HG03520 (cell line): ENCODE results near the gene FAM168B.
"Not testable (repeated sequence)": the region's sequence is repeated elsewhere in the genome, so short reads cannot be mapped to it uniquely, and the experiment has no call there.

Experiments
- ATAC-seq: cut with Tn5 transposase; IDR thresholded peaks from one replicate; pipeline ENCODE4 v1.9.1; 2021; ENCODE audit warnings: mild to moderate bottlenecking, moderate library complexity; ENCODE audit not compliant: unreplicated experiment

FAM168B gene, protein sequence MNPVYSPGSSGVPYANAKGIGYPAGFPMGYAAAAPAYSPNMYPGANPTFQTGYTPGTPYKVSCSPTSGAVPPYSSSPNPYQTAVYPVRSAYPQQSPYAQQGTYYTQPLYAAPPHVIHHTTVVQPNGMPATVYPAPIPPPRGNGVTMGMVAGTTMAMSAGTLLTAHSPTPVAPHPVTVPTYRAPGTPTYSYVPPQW

DNA sequence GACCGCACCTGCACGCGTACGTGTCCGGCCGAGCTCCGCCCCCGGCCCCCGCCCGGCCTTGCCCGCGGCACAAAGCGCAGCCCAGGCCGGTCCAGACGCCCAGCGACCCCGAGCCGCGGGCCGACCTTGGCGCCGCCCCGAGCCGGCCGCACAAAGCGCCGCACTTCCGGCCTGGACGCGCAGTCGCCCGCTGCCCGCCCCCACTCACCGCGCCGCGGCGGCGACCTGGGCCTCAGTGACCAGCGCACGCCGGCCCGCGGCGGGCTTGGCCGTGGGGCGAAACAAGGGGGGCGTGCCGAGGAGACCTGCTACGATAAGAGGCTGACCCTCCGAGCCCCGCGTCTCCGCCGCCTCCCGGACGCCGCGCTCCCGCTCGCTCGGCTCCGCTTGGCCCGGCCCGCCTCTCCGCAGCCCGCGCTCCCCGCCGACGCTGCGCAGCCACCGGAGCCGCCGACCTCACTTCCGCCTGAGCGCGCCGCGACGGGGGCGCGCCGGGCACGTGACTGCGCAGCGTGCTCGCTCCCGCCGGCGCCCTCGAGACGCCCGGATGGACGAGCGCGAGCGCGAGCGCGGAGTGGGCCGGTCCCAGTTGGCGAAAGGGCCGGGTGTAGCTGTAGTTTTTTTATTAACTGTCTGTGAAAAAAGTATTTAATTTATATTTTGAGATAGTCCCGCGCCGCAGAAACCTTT lies at the start of gene FAM168B:
Gene FAM168B (minus strand): TSS at position 455 of the 690 bp plus-strand sequence. CDS start 10,814 bp downstream, outside the sequence.
- ATAC-seq: peak; percentile 77

- ATAC-seq: no peak
Observed at GRCh38 chr2:131142849-131143248, 49.6 kb upstream of the FAM168B start.

DNA sequence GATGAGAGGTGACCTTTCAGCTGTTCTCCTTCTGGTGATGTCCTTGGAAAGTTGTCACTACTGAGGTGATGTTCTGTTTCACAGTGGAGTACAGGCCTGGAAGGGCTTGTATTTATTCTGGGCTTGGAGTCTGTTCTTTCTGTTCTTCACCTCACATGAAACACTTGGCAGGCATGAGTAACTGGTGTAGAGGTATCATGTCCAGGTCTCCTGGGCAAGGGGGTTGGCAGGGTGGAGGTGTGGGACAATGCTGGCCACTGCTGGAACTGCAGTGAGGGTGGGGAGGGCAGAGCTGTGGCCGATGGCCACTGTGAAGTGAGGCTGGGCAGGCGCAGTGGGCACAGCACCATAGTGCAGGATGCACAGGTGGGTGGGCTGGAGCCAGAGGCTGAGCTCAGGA lies 47.3 kb upstream of the FAM168B start:
- no peak for ATAC-seq

DNA sequence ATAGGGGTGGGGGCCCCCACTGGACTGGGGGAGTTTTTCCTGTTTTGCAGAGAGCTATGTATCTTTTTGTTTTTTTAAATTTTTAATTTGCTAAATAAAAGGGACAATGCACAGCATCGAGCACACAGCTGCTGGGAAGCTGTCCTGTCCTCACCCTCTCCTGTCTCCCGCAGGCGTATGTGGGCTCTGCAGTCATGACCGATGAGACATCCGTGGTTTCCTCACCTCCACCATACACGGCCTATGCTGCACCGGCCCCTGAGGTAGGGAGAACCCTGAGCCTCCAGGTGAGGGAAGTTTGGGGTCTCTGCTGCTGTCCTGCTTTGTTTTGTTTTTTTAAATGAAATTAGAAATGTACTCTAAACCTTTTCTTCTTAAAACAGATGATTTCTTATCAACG lies 39.5 kb upstream of the FAM168B start:
- no peak for ATAC-seq

GRCh38 chr2:131130298-131130596 lies 37.0 kb upstream of the FAM168B start:
- no peak for ATAC-seq

GRCh38 chr2:131127981-131128380 lies 34.7 kb upstream of the FAM168B start:
- no peak for ATAC-seq

- no peak for ATAC-seq
Observed at GRCh38 chr2:131127076-131127475, 33.8 kb upstream of the FAM168B start.

DNA sequence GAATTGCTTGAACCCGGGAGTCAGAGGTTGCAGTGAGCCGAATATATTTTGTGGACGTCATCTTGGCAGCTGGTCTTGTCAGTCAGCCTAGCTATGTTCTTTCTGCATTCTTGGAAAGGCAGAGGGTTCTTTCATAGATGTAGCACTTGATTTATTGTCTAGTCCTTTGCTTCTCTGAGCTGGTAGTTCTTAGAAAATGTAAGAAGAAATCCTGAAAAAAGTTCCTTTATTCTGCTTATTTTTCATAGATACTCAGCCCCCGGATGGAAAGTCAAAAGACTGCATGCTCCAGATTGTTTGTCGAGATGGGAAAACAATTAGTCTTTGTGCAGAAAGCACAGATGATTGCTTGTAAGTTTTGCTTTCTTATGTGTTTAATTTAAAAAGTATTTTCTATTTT lies 33.2 kb upstream of the FAM168B start:
- no peak for ATAC-seq

DNA sequence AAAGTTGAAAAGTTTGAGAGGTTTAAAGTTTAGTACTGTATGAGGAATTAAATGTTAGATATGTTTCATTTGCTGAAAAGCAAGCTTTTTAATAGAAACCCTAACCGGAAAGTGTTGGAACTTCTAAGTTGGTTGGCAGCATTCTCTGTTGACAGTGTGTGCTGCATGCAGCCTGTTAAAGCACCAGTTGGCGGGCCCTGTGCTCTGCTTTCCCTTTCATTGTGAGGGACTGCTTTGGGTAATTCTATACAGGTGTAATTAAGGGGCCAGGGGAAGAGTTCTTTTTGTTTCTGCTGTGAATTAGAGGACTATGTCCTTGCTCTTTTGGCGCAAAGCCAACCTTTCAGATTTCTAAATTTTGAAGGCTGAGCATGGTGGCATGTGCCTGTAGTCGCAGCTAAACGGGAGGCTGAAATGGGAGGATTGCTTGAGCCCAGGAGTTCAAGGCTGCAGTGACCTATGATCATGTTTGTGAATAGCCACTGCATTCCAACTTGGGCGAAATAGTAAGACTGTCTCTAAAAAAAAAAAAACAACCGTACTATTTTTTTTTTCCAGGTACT lies 32.0 kb upstream of the FAM168B start:
- no peak for ATAC-seq

GRCh38 chr2:131123192-131123591 lies 29.9 kb upstream of the FAM168B start:
- no peak for ATAC-seq

DNA sequence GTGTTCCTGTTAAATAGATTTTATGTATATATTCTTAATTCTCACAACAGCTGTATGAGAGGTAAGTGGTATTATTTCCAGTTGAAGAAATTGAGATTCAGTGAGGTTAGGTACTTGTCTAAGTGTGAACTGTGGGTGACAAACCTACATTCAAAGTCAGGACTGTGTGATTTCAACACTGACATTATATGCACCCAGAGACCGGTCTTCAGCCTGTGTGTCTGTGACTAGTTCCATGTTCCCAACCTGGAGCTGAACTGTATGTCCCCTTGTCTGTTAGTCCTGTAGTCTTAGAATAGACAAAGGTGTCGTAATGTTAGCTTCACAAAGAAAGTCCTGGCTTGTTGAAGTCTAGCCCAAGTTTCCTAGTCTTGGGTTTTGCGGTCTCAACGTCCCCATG lies 29.2 kb upstream of the FAM168B start:
- ATAC-seq: no peak

- ATAC-seq: no peak
Observed at GRCh38 chr2:131121464-131121863, 28.2 kb upstream of the FAM168B start.

DNA sequence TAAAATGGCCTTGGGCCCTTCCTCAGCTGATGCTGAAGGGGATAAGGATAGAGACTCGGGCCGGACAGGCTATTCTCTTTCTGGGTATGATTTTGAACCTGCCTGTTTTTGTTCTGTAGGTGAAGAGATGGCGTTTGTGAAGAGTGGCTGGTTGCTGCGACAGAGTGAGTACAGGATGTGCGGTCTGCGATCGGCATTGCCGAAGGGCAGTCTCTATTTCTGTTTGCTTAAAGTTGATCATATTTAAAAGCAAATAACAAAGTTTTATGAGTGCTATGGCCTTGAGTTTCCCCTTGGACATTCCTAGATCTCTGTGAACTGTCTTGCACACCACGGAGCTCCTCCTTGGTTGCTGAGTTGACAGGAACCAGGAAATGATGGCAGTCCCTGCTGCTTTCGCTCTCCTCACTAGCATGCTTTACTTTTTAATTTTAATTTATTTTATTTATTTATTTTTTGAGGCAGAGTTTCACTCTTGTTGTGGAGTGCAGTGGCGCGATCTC lies 27.6 kb upstream of the FAM168B start:
- no peak for ATAC-seq

GRCh38 chr2:131115752-131116151 lies 22.5 kb upstream of the FAM168B start:
- no peak for ATAC-seq

DNA sequence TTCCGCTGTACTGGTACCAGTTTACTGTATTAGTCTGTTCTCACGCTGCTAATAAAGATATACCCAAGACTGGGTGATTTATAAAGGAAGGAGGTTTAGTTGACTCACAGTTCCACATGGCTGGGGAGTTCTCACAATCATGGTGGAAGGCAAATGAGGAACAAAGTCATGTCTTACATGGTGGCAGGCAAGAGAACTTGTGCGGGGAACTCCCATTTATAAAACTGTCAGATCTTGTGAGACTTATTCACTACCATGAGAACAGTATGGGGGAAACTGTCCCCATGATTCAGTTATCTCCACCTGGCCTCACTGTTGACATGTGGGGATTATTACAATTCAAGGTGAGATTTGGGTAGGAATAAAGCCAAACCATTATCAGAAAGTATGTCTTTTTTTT lies 21.7 kb upstream of the FAM168B start:
- ATAC-seq: not testable (repeated sequence)

DNA sequence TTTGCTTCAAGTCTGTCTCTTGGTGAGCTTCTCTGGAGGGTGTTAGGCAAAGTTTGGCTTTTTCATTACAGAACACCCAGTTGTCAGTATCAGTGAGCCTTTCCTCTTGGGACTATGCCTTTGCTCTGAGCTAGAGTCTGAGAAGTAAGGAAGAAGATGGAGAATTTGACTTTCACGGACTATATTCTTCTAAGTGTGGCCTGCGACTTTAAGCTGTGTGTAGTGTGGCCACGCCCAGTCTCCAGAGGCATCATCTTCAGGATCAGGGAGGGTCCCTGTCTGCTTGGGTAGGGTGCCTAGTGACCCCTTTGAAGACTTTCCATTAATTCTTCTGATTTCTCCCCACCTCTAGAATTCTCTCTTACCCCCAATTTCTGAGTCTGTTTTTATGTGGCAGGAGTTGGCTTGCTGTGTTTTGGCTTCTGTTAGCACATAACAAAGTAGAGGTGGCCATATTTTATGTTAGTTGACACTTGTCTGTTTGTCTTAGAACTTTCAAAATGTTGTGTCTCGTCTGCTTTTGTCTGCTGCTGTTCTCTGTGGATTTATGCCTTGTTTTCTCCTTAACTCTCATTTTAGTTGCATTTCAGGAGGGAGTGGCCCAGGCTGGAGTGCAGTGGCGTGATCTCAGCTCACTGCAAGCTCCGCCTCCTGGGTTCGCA lies 20.4 kb upstream of the FAM168B start:
- ATAC-seq: no peak

- ATAC-seq: no peak
Observed at GRCh38 chr2:131112529-131112928, 19.3 kb upstream of the FAM168B start.

DNA sequence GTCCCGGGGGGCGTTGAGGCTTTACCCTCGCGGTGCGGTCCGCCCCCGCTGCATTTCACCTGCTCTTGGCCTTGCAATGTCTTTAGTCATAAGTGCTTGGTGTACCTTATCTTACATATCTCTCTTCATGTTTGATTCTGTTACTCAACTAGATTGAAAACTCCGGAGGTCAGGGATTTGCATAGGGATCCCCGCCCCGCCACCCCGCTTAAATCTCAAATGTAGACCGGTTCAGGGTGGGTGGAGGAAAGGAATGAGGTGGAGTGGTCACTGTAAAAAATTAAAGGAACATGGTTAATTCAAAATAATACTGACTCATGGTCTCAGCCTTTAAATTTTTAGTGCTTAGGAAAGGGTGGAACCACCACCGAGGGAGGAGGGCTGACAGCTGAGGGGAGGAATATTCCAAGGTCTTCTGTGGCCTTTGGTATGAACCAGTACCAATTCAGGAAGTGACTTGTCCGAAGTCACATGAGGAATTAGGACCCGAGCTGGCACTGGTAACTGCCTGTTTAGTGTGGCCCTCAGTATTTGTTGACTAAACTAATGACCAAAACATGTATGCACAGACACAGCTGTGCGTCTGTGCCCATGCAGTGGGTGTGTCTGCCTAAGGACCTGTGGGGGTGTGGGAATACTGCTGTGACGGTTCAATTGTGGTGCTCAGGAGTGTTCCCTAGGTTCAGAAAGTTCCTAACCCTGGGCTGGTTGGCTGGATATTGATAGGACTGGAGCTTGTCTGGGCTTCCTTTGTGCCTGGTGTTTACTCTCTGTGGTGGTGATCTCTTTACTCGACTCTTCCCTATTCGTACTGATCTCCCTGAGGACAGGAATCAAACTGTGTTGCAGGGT lies 12.9 kb upstream of the FAM168B start:
- peak; percentile 39 for ATAC-seq

- ATAC-seq: peak; percentile 78
Observed at GRCh38 chr2:131105156-131105949, 12.1 kb upstream of the FAM168B start, which contains the start of gene PLEKHB2. Gene PLEKHB2, plus strand, starts transcription at chr2:131105336. Its CDS starts 15,606 bp downstream, at chr2:131120942.
